Neural crest cell (in vitro differentiated cells): ENCODE results near the gene DNHD1. TPM values are rescaled to one million over a fixed set of nuclear protein-coding genes. Genes with fewer than 3 reads are reported as not detected.

Source experiments
- total RNA-seq: library from RNA; stranded (reverse); gene quantifications from 2 replicates; pipeline ENCODE4 v1.2.1, GENCODE V29; 2021

The DNHD1 gene
- total RNA-seq, 1 donor from 2014 or later: 10.2 TPM

Other genes starting within 250 kb of the DNHD1 start
- 0.51 TPM in 1 of 2 replicates, not detected in the other for gene CCKBR, start 237.4 kb upstream of the DNHD1 start, total RNA-seq
- gene CAVIN3, start 176.8 kb upstream of the DNHD1 start, total RNA-seq: 5.8 and 9.9 TPM in 2 replicates
- gene SMPD1, start 106.8 kb upstream of the DNHD1 start, total RNA-seq: 14.6 and 17.7 TPM in 2 replicates
- 86.9 and 90.0 TPM in 2 replicates for gene APBB1, start 78.2 kb upstream of the DNHD1 start, total RNA-seq
- gene HPX, start 56.3 kb upstream of the DNHD1 start, total RNA-seq: 4.3 and 6.0 TPM in 2 replicates
- 20.6 and 26.2 TPM in 2 replicates for gene TRIM3, start 23.3 kb upstream of the DNHD1 start, total RNA-seq
- 52.4 and 57.1 TPM in 2 replicates for gene ARFIP2, start 15.9 kb upstream of the DNHD1 start, total RNA-seq
- gene TIMM10B, start 15.8 kb upstream of the DNHD1 start, total RNA-seq: 43.6 and 47.6 TPM in 2 replicates
- 22.5 and 23.7 TPM in 2 replicates for gene RRP8, start 106.3 kb downstream of the DNHD1 start, total RNA-seq
- 120 and 121 TPM in 2 replicates for gene ILK, start 106.5 kb downstream of the DNHD1 start, total RNA-seq
- gene TAF10, start 114.9 kb downstream of the DNHD1 start, total RNA-seq: 133 and 143 TPM in 2 replicates
- 41.0 and 44.7 TPM in 2 replicates for gene TPP1, start 122.1 kb downstream of the DNHD1 start, total RNA-seq
- gene DCHS1, start 158.5 kb downstream of the DNHD1 start, total RNA-seq: 37.5 and 40.4 TPM in 2 replicates
- 47.2 and 58.9 TPM in 2 replicates for gene MRPL17, start 186.1 kb downstream of the DNHD1 start, total RNA-seq